ENCODE results near the gene IL6R. TPM values are rescaled to one million over a fixed set of nuclear protein-coding genes. Genes with fewer than 3 reads are reported as not detected.

Gene IL6R
- total RNA-seq, 1 experiment from 2014 or later: 0.80 TPM

DNA sequence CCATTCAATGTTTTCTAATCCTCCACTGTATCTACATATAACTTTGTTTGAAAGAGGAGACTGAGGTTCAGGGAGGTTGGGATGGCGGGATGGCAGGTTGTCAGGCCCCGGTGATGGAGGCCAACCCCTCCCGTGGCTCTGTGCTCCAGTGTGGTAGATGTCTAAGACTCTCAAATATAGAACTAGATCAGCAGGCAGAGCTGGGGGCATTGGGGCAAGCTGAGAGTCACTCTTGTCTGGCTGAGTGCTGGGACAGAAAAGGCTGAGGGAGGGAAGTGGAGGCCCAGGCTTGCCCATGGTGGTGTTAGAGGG, 1.7 kb downstream of the IL6R start:
- DNase-seq (ENCODE audit: low read depth): no peak

DNA sequence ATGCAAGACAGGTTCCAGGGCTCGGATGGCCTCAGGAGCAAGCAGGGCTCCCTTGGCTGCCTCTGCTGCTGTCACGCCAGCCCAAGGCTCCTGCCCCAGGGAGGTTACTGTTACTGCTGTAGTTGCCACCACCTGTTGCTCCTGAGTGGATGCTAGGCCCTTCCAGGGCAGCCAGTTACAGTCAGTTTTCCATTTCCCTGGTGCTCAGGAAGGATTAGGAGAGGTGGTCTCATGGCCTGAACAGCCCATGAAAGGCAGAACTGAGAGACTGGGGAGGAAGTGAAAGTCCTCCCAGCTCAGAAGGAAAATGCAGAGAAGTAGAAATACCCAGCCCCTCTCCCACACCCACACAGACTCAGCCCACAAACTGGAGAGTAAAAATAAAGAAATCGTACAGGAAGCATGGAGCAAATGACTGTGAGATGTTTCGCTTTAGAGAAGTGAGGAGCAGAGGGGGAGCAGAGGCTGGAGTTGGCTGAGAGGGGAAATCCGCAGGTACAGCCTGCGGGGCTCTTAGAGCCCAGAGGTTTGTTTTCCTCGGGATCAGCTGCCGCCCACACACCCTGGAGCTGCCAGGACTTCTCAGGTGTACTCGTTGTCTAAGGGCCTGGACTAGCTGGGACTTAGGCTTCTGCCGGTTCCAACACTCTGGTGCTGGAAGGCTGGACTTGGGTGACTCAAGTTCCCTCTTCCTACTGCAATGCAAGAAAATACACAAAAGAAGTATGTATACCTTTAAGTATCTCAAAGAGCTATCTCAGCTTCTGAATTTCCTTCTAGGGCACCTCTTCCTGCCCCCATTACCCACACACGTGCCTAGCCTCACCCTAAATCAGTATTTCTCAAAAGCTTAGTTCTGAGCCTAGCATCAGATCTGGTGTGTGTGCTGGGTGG, 2.3 kb downstream of the IL6R start:
- DNase-seq (ENCODE audit: low read depth): no peak

DNA sequence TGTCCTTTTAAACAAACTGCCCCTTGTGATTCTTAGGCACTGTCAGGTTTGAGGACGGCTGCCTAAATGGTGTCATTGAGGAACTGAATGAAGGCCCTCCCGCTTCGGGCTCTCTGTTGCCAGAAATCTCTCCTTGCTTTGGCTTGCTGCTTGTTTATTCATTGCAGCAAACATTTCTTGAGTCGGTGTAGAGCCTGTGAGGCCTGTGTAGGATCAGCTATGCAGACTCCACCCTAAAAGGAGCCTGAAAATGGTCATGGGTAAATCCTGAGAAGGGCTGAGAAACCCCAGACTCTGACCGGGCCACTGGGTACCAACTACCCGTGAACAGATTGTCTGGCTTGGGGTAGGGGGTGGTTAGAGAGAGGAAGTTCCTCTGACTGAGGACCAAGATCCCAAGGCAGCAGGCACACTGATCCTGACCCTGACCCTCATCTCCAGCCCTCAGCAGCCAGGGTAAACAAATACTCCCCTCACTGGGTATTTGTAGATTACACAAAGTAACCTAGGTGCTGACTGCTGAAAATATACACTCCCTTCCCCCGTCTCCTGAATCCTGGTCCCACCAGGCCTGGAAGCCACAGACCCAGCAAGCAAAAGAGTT, 3.1 kb downstream of the IL6R start:
- DNase-seq (ENCODE audit: low read depth): no peak

DNA sequence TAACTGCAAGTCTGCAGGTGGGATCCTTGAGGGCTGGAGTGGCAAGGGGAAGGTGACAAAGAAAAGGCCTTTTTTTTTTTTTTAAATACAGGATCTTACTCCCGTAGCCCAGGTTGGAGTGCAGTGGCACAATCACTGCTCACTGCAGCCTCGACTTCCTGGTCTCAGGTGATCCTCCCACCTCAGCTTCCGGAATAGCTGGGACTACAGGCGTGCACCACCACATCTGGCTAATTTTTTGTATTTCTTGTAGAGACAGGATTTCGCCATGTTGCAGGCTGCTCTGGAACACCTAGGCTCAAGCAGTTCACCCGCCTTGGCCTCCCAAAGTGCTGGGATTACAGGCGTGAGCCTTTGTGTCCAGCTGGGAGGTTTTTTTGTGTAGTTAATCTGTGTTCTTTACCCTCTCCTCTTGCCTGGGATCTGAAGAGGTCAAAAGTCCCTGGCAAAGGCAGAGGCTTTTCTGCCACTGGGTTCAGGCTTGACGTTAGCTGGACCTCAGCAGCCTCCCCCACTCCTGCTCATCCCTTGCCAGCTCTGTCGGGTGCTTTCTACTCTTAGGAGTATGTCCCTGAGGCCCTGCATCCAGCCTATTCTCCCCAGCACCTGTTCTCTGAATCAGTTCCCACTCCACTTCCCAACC, 5.2 kb downstream of the IL6R start:
- DNase-seq (ENCODE audit: low read depth): no peak

DNA sequence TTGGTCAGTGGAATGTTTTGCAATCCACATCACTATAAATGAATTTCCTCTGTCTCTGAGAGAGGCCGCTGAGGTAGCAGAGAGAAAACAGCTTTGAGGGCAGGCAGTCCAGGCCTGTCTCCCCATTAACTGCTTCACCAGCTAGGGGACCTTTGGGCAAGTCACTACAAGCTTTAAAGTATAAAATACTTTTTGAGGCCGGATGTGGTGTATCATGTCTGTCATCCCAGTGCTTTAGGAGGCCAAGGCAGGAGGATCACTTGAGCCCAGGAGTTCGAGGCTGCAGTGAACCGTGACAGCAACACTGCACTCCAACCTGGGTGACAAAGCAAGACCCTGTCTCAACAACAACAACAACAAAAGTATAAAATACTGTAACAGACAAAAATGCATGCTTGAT, 6.4 kb downstream of the IL6R start:
- DNase-seq (ENCODE audit: low read depth): no peak

DNA sequence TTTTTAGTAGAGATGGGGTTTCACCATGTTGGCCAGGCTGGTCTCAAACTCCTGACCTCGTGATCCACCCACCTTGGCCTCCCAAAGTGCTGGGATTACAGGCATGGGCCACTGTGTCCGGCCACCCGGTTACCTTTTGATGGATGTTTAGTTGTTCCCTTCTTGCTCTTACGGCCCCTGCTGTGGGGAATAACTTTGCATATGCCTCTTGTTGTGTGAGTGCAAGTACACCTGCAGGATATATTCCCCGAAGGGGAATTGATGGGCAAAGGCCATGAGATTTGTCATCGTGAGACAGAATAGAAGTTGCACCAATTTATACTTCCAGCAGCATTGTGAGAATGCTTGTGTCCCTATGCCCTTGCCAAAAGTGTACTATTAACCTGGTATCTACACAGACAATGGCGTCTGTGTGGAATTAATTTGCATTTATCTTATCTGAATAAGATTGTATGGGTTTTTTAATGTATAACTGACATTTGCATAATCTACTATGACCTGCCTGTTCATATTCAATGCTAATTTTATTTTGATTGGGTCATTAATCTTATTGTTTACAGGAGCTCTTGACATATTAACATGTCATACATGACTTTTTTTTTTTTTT, 8.1 kb downstream of the IL6R start:
- no peak for DNase-seq (ENCODE audit: low read depth)

DNA sequence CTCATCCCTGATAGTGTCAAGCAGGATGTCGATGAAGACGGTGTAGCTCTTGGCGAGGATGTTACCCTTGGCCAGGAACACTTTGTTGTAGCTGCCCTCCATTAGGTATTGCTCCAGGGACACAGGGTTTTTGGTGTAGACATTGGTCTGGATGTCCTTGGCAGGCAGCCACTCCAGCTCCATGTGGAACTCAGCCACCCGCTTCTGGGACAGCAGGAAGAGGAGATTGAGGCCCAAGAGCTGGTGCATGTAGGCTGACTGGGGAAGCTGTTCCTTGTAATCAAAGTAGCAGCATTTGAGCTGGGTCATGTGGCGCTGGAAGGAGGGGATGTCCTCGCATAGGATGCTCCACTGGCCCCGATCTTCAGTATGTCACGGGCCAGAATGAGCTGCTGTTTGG, 9.5 kb downstream of the IL6R start:
- DNase-seq (ENCODE audit: low read depth): no peak

DNA sequence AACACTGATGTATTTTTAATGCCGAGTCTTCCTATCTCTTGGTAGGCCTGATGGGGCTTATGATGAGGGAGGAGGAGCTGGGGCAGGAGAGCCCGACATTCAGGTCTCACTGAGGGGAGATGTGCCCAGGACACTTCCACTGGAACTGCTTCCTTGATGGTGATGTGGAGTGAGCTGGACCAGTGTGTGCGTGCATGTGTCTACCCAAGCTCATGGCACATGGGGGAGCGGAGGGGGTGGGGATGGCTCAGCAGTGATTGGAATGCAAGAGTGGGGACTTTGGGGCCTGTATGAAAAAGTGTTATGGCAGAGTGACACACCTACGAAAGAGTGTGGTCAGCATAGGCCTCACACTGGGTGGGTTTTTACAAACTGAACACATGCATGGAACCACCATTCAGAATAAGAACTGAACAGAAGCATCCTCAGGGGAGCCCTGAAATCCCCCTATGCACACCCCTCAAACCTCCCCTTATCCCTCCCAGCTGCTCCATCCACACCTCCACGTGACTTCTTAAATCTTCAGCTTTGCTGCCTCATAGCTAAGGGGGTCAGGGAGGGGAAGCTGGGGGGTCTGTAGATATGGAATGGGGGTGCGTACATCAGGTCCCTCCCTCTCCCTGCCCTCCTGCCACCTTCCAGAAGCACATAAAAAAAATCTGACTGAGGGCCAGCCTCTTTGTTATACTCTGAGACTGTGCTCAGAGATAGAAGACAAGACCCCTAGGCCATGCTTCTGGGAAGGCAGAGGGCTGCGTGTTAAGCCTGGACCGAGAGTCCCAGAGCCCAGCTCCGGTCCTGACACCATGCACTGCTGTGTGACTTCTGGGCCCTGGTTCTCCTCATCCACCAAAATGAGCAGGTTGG, 11.6 kb downstream of the IL6R start:
- DNase-seq (ENCODE audit: low read depth): no peak

DNA sequence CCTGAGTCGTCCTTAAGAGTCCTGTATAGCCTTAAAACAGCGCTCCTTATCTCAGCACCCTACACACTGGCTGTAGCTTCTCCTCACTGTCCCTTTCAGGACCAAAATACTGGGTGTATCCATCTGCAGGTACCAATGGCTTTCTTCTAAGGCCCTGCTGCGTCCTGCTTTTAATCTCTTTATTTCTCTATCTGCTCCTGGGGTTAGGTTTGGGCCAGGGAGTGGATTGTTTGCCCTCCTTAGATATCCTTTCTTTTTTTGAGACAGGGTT, 12.1 kb downstream of the IL6R start:
- DNase-seq (ENCODE audit: low read depth): no peak

DNA sequence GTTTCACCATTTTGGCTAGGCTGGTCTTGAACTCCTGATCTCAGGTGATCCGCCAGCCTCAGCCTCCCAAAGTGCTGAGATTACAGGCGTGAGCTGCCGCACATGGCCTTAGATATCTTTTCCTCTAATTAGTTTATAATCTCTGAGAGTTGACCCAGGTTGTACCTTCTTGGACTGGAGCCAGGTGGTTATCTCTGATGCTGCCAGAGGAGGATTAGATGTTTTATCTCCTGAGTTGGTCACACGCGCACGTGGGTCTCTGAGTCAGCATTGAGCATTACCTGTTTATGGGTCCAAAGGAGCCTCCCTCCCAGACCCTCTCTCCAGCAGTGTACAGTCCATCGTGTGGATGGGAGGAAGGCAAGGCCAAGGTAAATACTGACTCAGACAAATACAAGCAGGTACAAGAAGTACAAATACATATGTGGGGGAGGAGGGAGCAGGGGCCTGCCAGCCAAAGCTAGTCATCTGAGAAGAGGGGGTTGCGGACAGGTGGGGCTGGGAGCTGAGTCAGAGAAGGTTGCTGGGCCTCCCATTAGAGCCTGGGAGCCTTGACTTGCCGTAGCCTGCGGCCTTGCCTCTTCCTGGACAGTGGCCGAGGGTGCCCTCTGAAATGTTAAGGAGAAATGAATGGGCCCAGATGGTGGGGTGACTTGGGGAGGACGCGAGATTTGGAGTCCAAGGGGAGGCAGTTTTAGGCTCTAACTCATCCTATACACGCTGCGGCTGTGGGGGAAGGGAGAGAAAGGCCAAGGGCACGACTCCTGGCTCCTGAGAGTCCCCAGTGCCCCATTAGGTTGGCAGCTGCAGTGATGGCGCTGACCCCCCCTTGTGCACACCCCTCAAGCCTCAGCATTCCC, 13.1 kb downstream of the IL6R start:
- peak; percentile 84 for DNase-seq (ENCODE audit: low read depth)

DNA sequence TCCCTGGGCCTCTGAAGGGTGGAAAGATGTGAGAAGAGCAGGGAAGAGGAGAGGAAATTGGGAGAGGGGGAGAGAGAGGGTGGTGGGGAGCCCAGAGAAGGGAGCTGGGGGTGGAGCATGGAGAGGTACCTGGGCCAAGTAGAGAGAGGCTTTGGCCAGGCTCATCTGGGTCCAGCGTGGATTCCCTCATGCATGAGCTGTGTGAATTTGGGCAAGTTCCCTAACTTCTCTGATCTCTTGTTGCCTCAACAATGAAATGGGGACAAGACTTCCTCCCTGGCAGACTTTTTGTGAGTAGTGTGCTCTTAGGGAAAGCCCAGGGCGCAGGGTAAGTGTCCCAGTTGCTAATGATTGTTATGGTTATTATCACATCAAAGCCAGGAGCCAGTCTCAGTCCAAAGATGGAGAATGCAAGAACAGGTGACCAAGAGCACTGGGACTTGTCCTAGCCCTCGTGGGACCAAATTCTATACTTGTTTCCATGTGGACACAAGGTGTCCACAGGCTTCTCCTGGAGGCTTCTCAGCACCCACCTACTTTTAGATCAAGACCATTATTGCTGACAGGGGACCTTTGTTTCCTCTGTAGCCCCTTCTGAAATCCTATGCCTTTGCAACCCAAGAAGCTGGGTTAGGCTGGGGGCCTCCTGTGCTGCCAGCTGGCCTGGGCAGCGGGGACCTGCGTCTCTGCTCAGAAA, 13.9 kb downstream of the IL6R start:
- no peak for DNase-seq (ENCODE audit: low read depth)

DNA sequence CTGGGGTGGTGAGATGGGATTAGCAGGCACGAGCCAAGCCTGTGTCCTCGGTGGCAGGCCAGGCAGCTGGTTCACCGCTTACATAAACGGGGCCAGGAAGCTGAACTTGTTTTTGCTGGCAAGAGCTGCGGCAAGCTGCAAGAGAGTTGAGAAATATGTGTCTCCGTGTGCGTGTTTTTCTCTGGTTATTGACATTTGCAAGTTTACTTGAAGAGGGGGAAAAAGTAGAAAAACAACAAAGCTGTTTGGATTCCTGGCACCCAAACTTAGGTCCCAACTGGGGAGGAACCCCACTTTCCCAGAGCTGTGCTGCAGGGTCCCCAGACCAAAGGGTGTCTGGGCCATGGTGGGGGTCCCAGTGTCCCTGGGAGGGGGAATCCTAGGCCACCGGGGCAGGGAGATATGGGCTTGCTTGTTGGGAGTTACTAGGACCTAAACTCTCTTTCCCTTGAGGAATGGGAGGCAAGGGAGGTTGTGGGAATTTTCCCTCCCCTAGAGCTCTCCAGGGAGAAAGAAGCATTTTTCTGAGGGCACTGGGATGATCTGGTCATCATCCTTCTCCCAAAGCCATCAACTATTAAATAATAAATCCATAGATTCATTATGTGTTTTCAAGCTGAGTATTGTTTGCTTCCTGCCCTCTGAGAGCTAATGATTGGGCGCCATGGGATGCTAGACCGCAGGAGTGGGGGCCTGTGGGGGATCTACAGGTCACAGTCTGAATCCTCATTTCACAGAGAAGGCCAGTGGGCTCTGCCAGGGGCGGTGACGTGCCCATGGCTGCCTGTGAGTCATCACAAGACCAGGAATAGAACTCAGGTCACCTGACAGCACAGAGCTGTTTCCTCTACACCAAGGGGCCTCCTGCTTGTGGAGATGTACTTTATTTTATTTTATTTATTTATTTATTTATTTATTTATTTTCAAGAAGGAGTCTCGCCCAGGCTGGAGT, 14.8 kb downstream of the IL6R start:
- DNase-seq (ENCODE audit: low read depth): peak; percentile 92

DNA sequence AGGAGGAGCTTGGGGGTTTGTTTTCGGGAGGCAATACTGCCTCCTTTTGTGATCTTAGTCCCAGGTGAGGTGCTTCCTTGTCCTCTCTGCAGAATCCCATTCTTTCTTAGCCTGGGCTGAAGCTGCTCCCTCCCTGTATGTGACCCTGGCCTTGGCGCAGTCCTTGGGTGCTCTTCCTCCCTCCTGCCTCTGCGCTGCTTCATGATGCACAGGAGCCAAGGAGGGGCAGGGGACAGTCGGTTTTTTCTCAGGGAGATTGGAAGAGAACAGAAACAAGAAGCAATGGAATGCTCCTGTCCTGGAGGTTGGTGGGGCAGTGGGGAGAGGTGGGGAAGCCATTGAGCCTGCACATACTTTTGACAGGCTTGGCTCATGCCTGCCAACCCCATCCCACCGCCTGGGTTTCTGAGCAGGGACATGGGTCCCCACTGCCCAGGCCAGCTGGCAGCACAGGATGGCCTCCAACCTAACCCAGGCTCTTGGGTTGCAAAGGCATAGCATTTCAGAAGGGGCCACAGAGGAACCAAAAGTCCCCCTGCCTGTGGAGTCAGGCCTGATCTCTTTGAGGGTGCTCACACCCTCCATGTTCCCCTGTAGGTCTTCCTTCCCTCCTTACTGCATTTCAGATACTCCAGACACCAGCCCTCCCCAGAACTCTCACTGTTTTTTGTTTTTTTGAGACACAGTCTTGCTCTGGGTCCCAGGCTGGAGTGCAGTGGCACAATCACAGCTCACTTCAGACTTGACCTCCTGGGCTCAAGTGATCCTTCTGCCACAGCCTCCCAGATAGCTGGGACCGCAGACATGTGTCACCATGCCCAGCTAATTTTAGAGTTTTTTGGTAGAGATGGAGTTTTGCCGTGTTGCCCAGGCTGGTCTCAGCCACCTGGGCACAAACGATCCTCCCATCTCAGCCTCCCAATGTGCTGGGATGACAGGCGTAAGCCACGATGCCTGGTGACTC, 16.1 kb downstream of the IL6R start:
- DNase-seq (ENCODE audit: low read depth): no peak

DNA sequence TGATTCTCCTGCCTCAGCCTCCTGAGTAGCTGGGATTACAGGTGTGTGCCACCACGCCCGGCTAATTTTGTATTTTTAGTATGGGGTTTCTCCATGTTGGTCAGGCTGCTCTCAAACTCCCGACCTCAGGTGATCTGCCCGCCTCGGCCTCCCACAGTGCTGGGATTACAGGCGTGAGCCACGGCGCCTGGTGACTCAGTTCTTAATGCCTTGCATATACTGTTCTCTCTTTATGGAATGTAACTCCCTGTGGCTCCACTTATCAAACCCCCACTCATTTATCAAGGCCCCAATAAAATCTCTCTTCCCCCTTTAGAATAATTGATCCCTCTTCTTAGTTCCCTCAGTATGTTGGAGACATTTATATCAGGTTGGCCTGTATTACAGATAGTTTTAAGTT, 16.9 kb downstream of the IL6R start:
- DNase-seq (ENCODE audit: low read depth): peak; percentile 57

DNA sequence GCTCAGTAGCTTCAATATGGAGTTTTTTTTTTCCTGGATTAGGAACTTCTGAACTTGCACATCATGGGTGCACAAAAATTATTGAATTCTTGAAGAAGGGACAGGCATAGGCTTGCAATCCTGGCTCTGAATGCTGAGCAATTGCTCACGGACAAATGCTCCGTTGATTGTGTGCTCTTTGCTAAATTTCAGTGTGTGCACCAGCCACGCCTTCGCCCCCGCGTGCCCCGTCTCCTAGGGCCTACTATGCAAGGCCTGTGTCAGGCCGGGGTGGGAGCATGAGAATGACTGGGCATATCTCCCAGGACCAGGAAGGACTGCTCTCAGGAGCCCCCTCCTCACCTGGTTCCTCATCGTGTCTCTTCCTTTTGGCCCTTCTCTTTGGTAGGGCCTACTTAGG, 17.4 kb downstream of the IL6R start:
- DNase-seq (ENCODE audit: low read depth): no peak

DNA sequence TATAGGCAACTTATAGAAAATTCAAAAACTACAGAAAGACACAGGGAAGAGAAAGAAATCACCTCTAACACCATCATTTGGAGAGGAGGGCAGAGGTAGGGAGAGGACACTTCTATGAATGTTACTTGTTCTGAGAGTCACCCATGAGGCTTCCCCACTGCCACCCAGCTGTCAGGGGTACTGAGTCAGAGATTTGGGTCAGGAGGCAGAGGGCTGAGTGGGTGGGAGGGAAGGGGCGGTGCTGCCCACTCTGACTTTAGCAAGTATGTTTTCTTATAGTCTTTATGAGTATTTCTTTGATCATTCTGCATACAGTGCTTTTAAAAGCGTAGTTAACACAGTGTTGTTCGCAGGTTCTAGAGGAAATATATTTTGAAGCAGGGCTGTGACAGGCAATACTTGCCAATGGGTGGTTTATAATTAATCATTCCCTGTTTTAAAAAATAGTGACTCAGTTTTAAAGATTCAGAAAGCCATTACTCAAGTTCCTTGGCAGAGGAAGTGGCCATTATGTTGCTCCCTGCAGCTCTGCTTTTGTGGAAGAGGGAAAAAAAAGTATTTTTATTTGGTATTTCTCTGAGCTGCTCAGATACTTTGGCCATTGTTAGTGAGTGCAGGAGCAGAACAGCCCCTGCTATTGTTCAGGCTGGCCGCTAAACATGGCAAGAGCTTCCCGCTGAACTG, 18.3 kb downstream of the IL6R start:
- peak; percentile 57 for DNase-seq (ENCODE audit: low read depth)

DNA sequence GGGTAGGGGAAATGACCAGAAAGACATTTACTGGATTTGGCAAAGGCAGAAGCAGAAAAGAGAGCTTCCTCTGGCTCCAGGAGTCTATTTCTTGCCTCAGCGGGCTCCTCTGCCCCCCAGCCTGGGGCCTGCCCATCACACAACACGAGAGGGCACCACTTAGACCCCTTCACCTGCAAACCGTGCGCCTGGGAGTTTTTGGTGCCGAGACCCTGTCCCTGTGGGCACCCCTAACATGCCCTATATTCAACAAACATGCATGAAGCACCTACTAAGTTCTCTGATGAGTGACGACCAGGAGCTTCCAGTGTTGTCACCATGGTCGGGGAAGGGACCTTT, 18.8 kb downstream of the IL6R start:
- DNase-seq (ENCODE audit: low read depth): no peak

DNA sequence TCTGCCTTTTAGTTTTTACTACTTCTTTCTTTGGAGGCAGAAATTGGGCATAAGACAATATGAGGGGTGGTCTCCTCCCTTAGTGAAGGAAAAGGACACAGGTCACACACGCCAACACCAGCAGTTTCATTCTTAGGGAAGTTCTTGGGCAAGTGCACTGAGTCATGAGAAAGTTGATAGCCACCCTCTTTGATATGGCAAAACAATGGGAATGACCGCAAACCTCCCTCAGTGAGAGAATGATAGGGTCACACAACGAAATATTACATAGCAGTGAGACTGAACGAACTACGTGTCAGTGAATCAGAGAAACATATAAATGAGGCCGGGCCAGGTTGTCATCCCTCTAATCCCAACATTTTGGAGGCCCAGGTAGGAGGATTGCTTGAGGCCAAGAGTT, 20.0 kb downstream of the IL6R start:
- peak; percentile 74 for DNase-seq (ENCODE audit: low read depth)
